DND-41 (cell line): ENCODE data around the gene GUCY1A1.

Experiments
- CTCF ChIP-seq: IDR thresholded peaks from 2 replicates; pipeline ENCODE4 v1.5.1; 2012; ENCODE audit warnings: borderline replicate concordance, low read length, moderate library complexity, mild to moderate bottlenecking; ENCODE audit not compliant: poor library complexity, severe bottlenecking; ENCODE audit errors: extremely low read depth
- EZH2 ChIP-seq: IDR thresholded peaks from 3 replicates; pipeline ENCODE4 v1.6.1; 2012; ENCODE audit warnings: borderline replicate concordance, low read depth, mild to moderate bottlenecking, moderate library complexity, low read length, inconsistent platforms; ENCODE audit not compliant: severe bottlenecking

GRCh38 chr4:155643087-155643486, 23.6 kb upstream of the GUCY1A1 start:
- no peak for TF ChIP-seq CTCF
- no peak for TF ChIP-seq EZH2
